H1 (cell line): ENCODE measurements around the gene RXFP1. TPM values are rescaled to one million over a fixed set of nuclear protein-coding genes. Genes with fewer than 3 reads are reported as not detected.

ENCODE experiments used
- CTCF ChIA-PET: fragments of 300-600 bp; sonication (Branson Sonifier 250); formaldehyde crosslinking; loops from one replicate; lab custom pipeline; 2021; ENCODE audit not compliant: partially characterized antibody; lab: Charles Lee
- POLR2A ChIA-PET: fragments of 300-600 bp; sonication (Branson Sonifier 250); formaldehyde crosslinking; loops from one replicate; lab custom pipeline; 2021; ENCODE audit warnings: inconsistent platforms; ENCODE audit not compliant: partially characterized antibody; lab: Charles Lee
- DNase-seq, 2 experiments: peaks; one replicate each; pipeline versions ENCODE4 v3.0.0 to v3.0.0-alpha.2; 2010 to 2022; ENCODE audit warnings: low spot score in 2 of 2, low read depth in 1 of 2, mixed read lengths in 1 of 2
- FAIRE-seq: peaks from 2 replicates; lab custom pipeline; 2011; peaks lifted over from hg19 to GRCh38; lab: Jason Lieb, UNC
- H2AFZ ChIP-seq: 2 replicates; pipeline ENCODE4 v1.8.1; 2012; ENCODE audit warnings: low read length, inconsistent platforms
- H2AK5ac ChIP-seq: 2 replicates; pipeline ENCODE4 v1.6.1; 2013; ENCODE audit warnings: low read depth, low read length
- H2BK120ac ChIP-seq: replicated peaks from 2 replicates; pipeline ENCODE3; 2013; ENCODE audit warnings: low read depth, low read length, inconsistent platforms
- H2BK12ac ChIP-seq: 2 replicates; pipeline ENCODE4 v1.6.1; 2013; ENCODE audit warnings: low read depth, low read length
- H2BK15ac ChIP-seq: 2 replicates; pipeline ENCODE4 v1.6.1; 2013; ENCODE audit warnings: low read length
- H2BK20ac ChIP-seq: 2 replicates; pipeline ENCODE4 v1.6.1; 2013; ENCODE audit warnings: low read length
- H2BK5ac ChIP-seq: 2 replicates; pipeline ENCODE4 v1.6.1; 2013; ENCODE audit warnings: low read depth, low read length
- H3K14ac ChIP-seq: 2 replicates; pipeline ENCODE4 v1.6.1; 2013; ENCODE audit warnings: inconsistent platforms; ENCODE audit not compliant: insufficient read length
- H3K18ac ChIP-seq: 2 replicates; pipeline ENCODE4 v1.6.1; 2013; ENCODE audit warnings: low read length; ENCODE audit errors: extremely low read depth
- H3K23ac ChIP-seq: 2 replicates; pipeline ENCODE4 v1.6.1; 2013; ENCODE audit warnings: inconsistent platforms; ENCODE audit not compliant: insufficient read length
- H3K23me2 ChIP-seq: 2 replicates; pipeline ENCODE4 v1.6.1; 2013; ENCODE audit warnings: low read depth, low read length
- H3K27ac ChIP-seq: 2 replicates; pipeline ENCODE4 v1.6.1; 2011; ENCODE audit warnings: low read depth, low read length, inconsistent platforms
- H3K27me3 ChIP-seq, 4 experiments: replicated peaks in 1 of 4; 1 replicate in 1 of 4; 2 replicates in 3 of 4; pipeline versions ENCODE4 v1.6.1 to v1.8.1; 2011 to 2013; ENCODE audit warnings: low read length in 3 of 4, mild to moderate bottlenecking in 3 of 4, inconsistent platforms in 2 of 4, mixed read lengths in 2 of 4, moderate library complexity in 1 of 4; ENCODE audit not compliant: control insufficient read depth in 3 of 4, insufficient read depth in 3 of 4; ENCODE audit errors: extremely low read depth in 1 of 4
- H3K36me3 ChIP-seq, 4 experiments: 2 replicates each; pipeline versions ENCODE4 v1.6.1 to v1.8.1; 2011 to 2013; ENCODE audit warnings: mild to moderate bottlenecking in 4 of 4, low read length in 3 of 4, moderate library complexity in 2 of 4, control low read depth in 1 of 4, inconsistent platforms in 1 of 4; ENCODE audit not compliant: insufficient read depth in 4 of 4, control insufficient read depth in 2 of 4
- H3K4ac ChIP-seq: replicated peaks from 2 replicates; pipeline ENCODE3; 2013; ENCODE audit warnings: low read length, low read depth, mixed read lengths, inconsistent platforms; ENCODE audit not compliant: insufficient read length
- H3K4me1 ChIP-seq, 4 experiments: replicated peaks in 1 of 4; 1 replicate in 1 of 4; 2 replicates in 3 of 4; pipeline versions ENCODE4 v1.6.1 to v1.8.1; 2011 to 2013; ENCODE audit warnings: low read length in 3 of 4, inconsistent platforms in 2 of 4, mixed read lengths in 1 of 4; ENCODE audit not compliant: insufficient read depth in 4 of 4, control insufficient read depth in 3 of 4
- H3K4me2 ChIP-seq, 2 experiments: 2 replicates each; pipeline versions ENCODE4 v1.6.1 to v1.8.1; 2011 to 2013; ENCODE audit warnings: low read depth in 2 of 2, low read length in 2 of 2, control low read depth in 1 of 2, inconsistent platforms in 1 of 2, mild to moderate bottlenecking in 1 of 2; ENCODE audit not compliant: insufficient read depth in 1 of 2
- H3K4me3 ChIP-seq, 4 experiments: fragments of 200-600, 300-600 bp in 1 of 4; sonication (generic), shearing (Covaris generic), sonication (Bioruptor Twin) in 1 of 4; 2 replicates each; pipeline versions ENCODE4 v1.5.1 to v1.8.1; 2011 to 2016; ENCODE audit warnings: low read length in 4 of 4, low read depth in 3 of 4, control low read depth in 2 of 4, inconsistent platforms in 2 of 4, mild to moderate bottlenecking in 2 of 4, mixed read lengths in 1 of 4, moderate library complexity in 1 of 4; ENCODE audit not compliant: insufficient read depth in 2 of 4; ENCODE audit errors: extremely low read depth in 1 of 4
- H3K56ac ChIP-seq: replicated peaks from 2 replicates; pipeline ENCODE3; 2013; ENCODE audit warnings: low read depth, mild to moderate bottlenecking, mixed read lengths, low read length, inconsistent platforms; ENCODE audit not compliant: insufficient read length
- H3K79me1 ChIP-seq: 2 replicates; pipeline ENCODE4 v1.6.1; 2013; ENCODE audit warnings: low read depth, low read length, control low read depth
- H3K79me2 ChIP-seq, 2 experiments: 2 replicates each; pipeline versions ENCODE4 v1.6.1 to v1.8.1; 2012 to 2013; ENCODE audit warnings: low read length in 2 of 2, mild to moderate bottlenecking in 2 of 2, inconsistent platforms in 1 of 2; ENCODE audit not compliant: insufficient read depth in 2 of 2, control insufficient read depth in 1 of 2
- H3K9ac ChIP-seq, 4 experiments: replicated peaks in 1 of 4; 1 replicate in 1 of 4; 2 replicates in 3 of 4; pipeline versions ENCODE4 v1.6.1 to v1.8.1; 2011 to 2013; ENCODE audit warnings: low read depth in 3 of 4, low read length in 3 of 4, control low read depth in 2 of 4, mild to moderate bottlenecking in 2 of 4, moderate library complexity in 2 of 4, inconsistent platforms in 1 of 4; ENCODE audit errors: extremely low read depth in 1 of 4
- H3K9me3 ChIP-seq, 2 experiments: 2 replicates each; pipeline versions ENCODE4 v1.6.1 to v1.8.1; 2012 to 2013; ENCODE audit warnings: mild to moderate bottlenecking in 2 of 2, moderate library complexity in 2 of 2, control low read depth in 1 of 2, inconsistent platforms in 1 of 2, low read depth in 1 of 2, low read length in 1 of 2, mixed read lengths in 1 of 2; ENCODE audit not compliant: insufficient read depth in 2 of 2
- H4K20me1 ChIP-seq, 2 experiments: replicated peaks in 1 of 2; 2 replicates each; pipeline versions ENCODE3 to v1.8.1; 2011 to 2013; ENCODE audit warnings: inconsistent platforms in 2 of 2, low read length in 2 of 2, mild to moderate bottlenecking in 1 of 2; ENCODE audit not compliant: insufficient read depth in 2 of 2, control insufficient read depth in 1 of 2
- H4K5ac ChIP-seq: 2 replicates; pipeline ENCODE4 v1.6.1; 2013; ENCODE audit warnings: low read length, low read depth, mixed read lengths, inconsistent platforms; ENCODE audit not compliant: insufficient read length
- H4K8ac ChIP-seq: 2 replicates; pipeline ENCODE4 v1.8.0; 2013; ENCODE audit warnings: mild to moderate bottlenecking, moderate library complexity, low read length, inconsistent platforms; ENCODE audit not compliant: insufficient read depth; ENCODE audit errors: extremely low read depth
- H4K91ac ChIP-seq: replicated peaks from 2 replicates; pipeline ENCODE3; 2013; ENCODE audit warnings: low read length, mixed read lengths, inconsistent platforms; ENCODE audit not compliant: insufficient read length
- EP300 ChIP-seq, 2 experiments: IDR thresholded peaks; 1 replicate in 1 of 2; 2 replicates in 1 of 2; pipeline ENCODE4 v1.6.1; 2011 to 2012; ENCODE audit warnings: low read depth in 2 of 2, low read length in 2 of 2, mild to moderate bottlenecking in 2 of 2, borderline replicate concordance in 1 of 2, inconsistent platforms in 1 of 2, moderate library complexity in 1 of 2
- GABPA ChIP-seq: IDR thresholded peaks from 2 replicates; pipeline ENCODE4 v1.6.1; 2011; ENCODE audit warnings: mild to moderate bottlenecking, low read length, moderate library complexity, borderline replicate concordance; ENCODE audit not compliant: insufficient read depth
- JUND ChIP-seq: IDR thresholded peaks from 2 replicates; pipeline ENCODE4 v1.6.1; 2011; ENCODE audit warnings: mild to moderate bottlenecking, improper control_type of control experiment, low read length
- NANOG ChIP-seq: IDR thresholded peaks from 2 replicates; pipeline ENCODE4 v1.6.1; 2011; ENCODE audit warnings: low read length, low read depth, mild to moderate bottlenecking, inconsistent platforms; ENCODE audit not compliant: insufficient read depth, poor library complexity, severe bottlenecking
- RFX5 ChIP-seq: IDR thresholded peaks from 2 replicates; pipeline ENCODE4 v1.6.1; 2011; ENCODE audit warnings: low read depth, low read length, improper control_type of control experiment, borderline replicate concordance
- RNF2 ChIP-seq: fragments of 200-900, 300-1000 bp; sonication (generic); IDR thresholded peaks from 2 replicates; pipeline ENCODE4 v1.7.1; 2016; ENCODE audit warnings: borderline replicate concordance, low read depth, mild to moderate bottlenecking, antibody characterized with exemption, low read length; ENCODE audit not compliant: poor library complexity, severe bottlenecking; ENCODE audit errors: missing control alignments
- SAP30 ChIP-seq: fragments of 300-600 bp; sonication (generic); IDR thresholded peaks from 2 replicates; pipeline ENCODE4 v1.7.1; 2012; ENCODE audit warnings: low read length, moderate library complexity, mild to moderate bottlenecking, inconsistent platforms; ENCODE audit not compliant: insufficient read depth, insufficient replicate concordance
- SP4 ChIP-seq: IDR thresholded peaks from 2 replicates; pipeline ENCODE4 v1.6.1; 2012; ENCODE audit warnings: low read length, inconsistent platforms
- TBP ChIP-seq: IDR thresholded peaks from 2 replicates; pipeline ENCODE4 v1.6.1; 2011; ENCODE audit warnings: low read depth, low read length, improper control_type of control experiment
- WGBS, 2 experiments: shearing (Covaris generic) in 1 of 2; methylation state at CpG; one replicate each; pipeline versions ENCODE4 v1.1.6 to v1.1.7; 2013 to 2015; ENCODE audit warnings: low lambda C conversion rate in 2 of 2, mixed read lengths in 2 of 2, inconsistent platforms in 1 of 2, low coverage in 1 of 2, missing lambda C conversion rate in 1 of 2; ENCODE audit not compliant: insufficient replicate concordance in 2 of 2, insufficient coverage in 1 of 2, insufficient read length in 1 of 2; ENCODE audit errors: extremely low coverage in 1 of 2, missing lambda C conversion rate in 1 of 2; 5-methylcytosine and 5-hydroxymethylcytosine counted together
- polyA plus RNA-seq, 7 experiments: library from polyadenylated mRNA; depleted of rRNA in 3 of 7; stranded (reverse) in 5 of 7; unstranded in 2 of 7; fragments of >200 nt in 5 of 7; fragments of 200-250 nt in 2 of 7; gene quantifications; 1 replicate in 5 of 7; 2 replicates in 1 of 7; 4 replicates in 1 of 7; pipeline versions ENCODE4 v1.2.1 to v1.2.3, GENCODE V29; 2011 to 2013; ENCODE audit warnings: missing spikeins in 2 of 7, mixed read lengths in 2 of 7
- total RNA-seq: library from RNA; stranded (reverse); fragmentation: NEBNext Ultra II Directional; extraction: Animal tissue kit (Norgen Biotek cat#: 25700); gene quantifications from 2 replicates; pipeline ENCODE4 v1.2.1, GENCODE V29; 2021

The RXFP1 gene
- total and polyA plus RNA-seq, 2 of the 8 experiments (the other 6 are each of a cell fraction or from before 2014, with no cell fraction given): 0.14 to 0.56 TPM

GRCh38 chr4:158671915-158672806 lies 150.5 kb downstream of the RXFP1 start, which contains the start of gene ETFDH:
Gene ETFDH (plus strand): TSS chr4:158672296. CDS start chr4:158672457, 161 bp downstream.
- Histone ChIP-seq H3K9ac (peak within 1 kb of the TSS; percentile 87 to 97 (median 91)), H3K27me3 (no peaks in the 10 kb centered on the region), H3K4ac (no peak within 1 kb of the TSS), H4K91ac (peak within 1 kb of the TSS; percentile 59), H2BK5ac (peak within 1 kb of the TSS; percentile 69), H3K4me1 (peaks cover 0 to 3% (median 2%) of the 10 kb centered on the region in 4 experiments; a peak in 2 of 7 replicates), H3K27ac (peak within 1 kb of the TSS; percentile 70; the same call in 1 of the 2 replicates), H3K56ac (peak within 1 kb of the TSS; percentile 40), H2BK15ac (no peak within 1 kb of the TSS; the same call in 1 of the 2 replicates), H3K23me2 (peaks cover 11% of the 10 kb centered on the region), H4K20me1 (no peaks in the 10 kb centered on the region), H2BK20ac (no peak within 1 kb of the TSS), H2BK120ac (no peak within 1 kb of the TSS), H3K36me3 (peaks cover 0 to 15% (median 0%) of the 10 kb centered on the region in 4 experiments; a peak in 3 of 8 replicates), H3K14ac (no peak within 1 kb of the TSS), H3K18ac (peak within 1 kb of the TSS; percentile 39; the same call in 1 of the 2 replicates), H2AK5ac (no peak within 1 kb of the TSS), H4K5ac (peak within 1 kb of the TSS; percentile 48), H2AFZ (peak within 1 kb of the TSS; percentile 79; the same call in 1 of the 2 replicates), H3K79me1 (0 out of 2 replicates have a peak, but pooled peaks cover 3% of the 10 kb centered on the region), H4K8ac (peak within 1 kb of the TSS; percentile 91), H3K9me3 (no peaks in the 10 kb centered on the region), H2BK12ac (peak within 1 kb of the TSS; percentile 40; the same call in 1 of the 2 replicates), H3K23ac (no peak within 1 kb of the TSS), H3K4me3 (peak within 1 kb of the TSS; percentile 73 to 94 (median 75)), H3K4me2 (peak within 1 kb of the TSS; percentile 70 to 96), H3K79me2 (peaks cover 4 to 39% of the 10 kb centered on the region in 2 experiments)
- FAIRE-seq (peak; percentile 72), DNase-seq (peak; percentile 93 to 99)
- ChIA-PET POLR2A (interaction anchor here (0.5 kb wide), 1 partner anchor 18 kb away, joined by 3 read pairs; no protein-coding TSS in a partner anchor), CTCF (interaction anchor here (0.6 to 1.8 kb wide), 3 partner anchors 11 to 1084 kb away, joined by 3 to 7 read pairs (median 3); no protein-coding TSS in a partner anchor)
- 1% methylated on average over 60 of the region's 60 CpGs; no CpG with 5 or more reads in 1 of the 2 experiments for WGBS, 2 experiments
- TF ChIP-seq TBP (no peak), SP4 (no peak), EP300 (IDR thresholded peaks at IDR 0.05; ENCODE audit: borderline replicate concordance in 1 of 2, low read depth in 2 of 2, low read length in 2 of 2) (peak in 1 of 2 experiments; percentile 44; a peak in 1 of 3 replicates), SAP30 (peak; percentile 90), JUND (peak; percentile 96), RNF2 (no peak), RFX5 (no peak), NANOG (no peak), GABPA (no peak)
